Kidney epithelial cell (primary cell): ENCODE results near the gene UBE2E3. TPM values are rescaled to one million over a fixed set of nuclear protein-coding genes. Genes with fewer than 3 reads are reported as not detected.

Source experiments
- DNase-seq: peaks from one replicate; pipeline ENCODE4 v3.0.0-alpha.2; 2010; ENCODE audit warnings: low read depth
- H3K27me3 ChIP-seq: 2 replicates; pipeline ENCODE4 v1.6.0; 2011; ENCODE audit warnings: low read length; ENCODE audit not compliant: control insufficient read depth, insufficient read depth
- H3K36me3 ChIP-seq: 2 replicates; pipeline ENCODE4 v1.5.1; 2011; ENCODE audit warnings: low read length; ENCODE audit not compliant: control insufficient read depth, insufficient read depth
- H3K4me3 ChIP-seq: 2 replicates; pipeline ENCODE4 v1.5.1; 2011; ENCODE audit warnings: low read depth, mild to moderate bottlenecking, control low read depth, low read length
- total RNA-seq: library from RNA; depleted of rRNA; stranded (reverse); fragments of >200 nt; gene quantifications from 2 replicates; pipeline ENCODE4 v1.2.3, GENCODE V29; 2015
- TF ChIP-seq, protein P1 (sequence below): IDR thresholded peaks from 2 replicates; pipeline ENCODE4 v1.5.1; 2011; ENCODE audit warnings: mild to moderate bottlenecking, moderate library complexity, low read length, control low read depth, inconsistent platforms; ENCODE audit not compliant: insufficient read depth, poor library complexity, severe bottlenecking

The UBE2E3 gene
- total RNA-seq, 1 donor from 2014 or later, result 84.7 TPM

- H3K4me3 ChIP-seq, result no peak overlapping the region
- DNase-seq, result no peak
- H3K27me3 ChIP-seq, result no peaks in the 10 kb centered on the region
- H3K36me3 ChIP-seq, result no peaks in the 10 kb centered on the region
- TF ChIP-seq, protein P1, sequence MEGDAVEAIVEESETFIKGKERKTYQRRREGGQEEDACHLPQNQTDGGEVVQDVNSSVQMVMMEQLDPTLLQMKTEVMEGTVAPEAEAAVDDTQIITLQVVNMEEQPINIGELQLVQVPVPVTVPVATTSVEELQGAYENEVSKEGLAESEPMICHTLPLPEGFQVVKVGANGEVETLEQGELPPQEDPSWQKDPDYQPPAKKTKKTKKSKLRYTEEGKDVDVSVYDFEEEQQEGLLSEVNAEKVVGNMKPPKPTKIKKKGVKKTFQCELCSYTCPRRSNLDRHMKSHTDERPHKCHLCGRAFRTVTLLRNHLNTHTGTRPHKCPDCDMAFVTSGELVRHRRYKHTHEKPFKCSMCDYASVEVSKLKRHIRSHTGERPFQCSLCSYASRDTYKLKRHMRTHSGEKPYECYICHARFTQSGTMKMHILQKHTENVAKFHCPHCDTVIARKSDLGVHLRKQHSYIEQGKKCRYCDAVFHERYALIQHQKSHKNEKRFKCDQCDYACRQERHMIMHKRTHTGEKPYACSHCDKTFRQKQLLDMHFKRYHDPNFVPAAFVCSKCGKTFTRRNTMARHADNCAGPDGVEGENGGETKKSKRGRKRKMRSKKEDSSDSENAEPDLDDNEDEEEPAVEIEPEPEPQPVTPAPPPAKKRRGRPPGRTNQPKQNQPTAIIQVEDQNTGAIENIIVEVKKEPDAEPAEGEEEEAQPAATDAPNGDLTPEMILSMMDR, result no peak
Measured at GRCh38 chr2:181041661-181042060, 61.3 kb downstream of the UBE2E3 start.

DNA sequence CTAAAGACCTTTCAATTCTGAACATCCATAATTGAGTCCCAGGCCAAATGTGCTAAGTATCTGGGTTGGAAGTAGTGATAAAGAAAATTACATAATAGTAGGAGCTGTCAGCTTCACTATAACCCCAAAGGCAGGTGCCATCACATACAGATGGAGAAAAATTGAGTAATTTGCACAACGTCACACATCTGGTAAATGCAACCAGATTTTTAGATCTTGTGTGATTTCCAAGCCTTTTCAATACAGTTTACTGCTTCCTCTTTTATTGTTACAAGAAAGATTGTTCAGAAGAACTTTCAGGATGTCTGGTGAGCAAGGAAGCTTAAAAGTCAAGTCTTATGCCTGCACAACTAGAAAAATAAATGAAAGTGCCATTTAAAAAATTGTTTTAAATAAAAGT is 62.3 kb downstream of the UBE2E3 start:
- H3K27me3 ChIP-seq, result no peaks in the 10 kb centered on the region
- no peak overlapping the region for H3K4me3 ChIP-seq
- DNase-seq, result no peak
- TF ChIP-seq, protein P1, result no peak
- no peaks in the 10 kb centered on the region for H3K36me3 ChIP-seq

DNA sequence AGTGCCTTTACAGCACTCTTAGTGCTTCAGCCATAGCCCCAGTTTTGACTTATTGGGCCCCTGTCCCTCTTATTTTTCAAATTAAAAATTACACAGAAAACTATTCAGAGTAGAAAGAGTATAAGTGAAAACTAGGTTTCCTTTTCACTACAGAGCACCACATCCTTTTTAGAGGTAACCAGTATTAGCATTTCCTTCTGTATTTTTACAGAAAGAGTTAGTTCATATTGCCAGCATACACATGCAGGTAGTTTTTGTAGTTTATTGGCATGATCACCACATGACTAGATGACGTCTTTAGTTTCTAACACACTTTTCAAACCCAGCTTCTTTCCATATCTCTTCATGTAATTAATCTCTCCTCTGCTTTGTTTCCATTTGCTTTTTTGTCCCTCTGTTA is 66.4 kb downstream of the UBE2E3 start:
- no peaks in the 10 kb centered on the region for H3K36me3 ChIP-seq
- H3K4me3 ChIP-seq, result no peak overlapping the region
- DNase-seq, result no peak
- no peaks in the 10 kb centered on the region for H3K27me3 ChIP-seq
- TF ChIP-seq, protein P1, result no peak

GRCh38 chr2:181047829-181048228 is 67.4 kb downstream of the UBE2E3 start:
- no peaks in the 10 kb centered on the region for H3K27me3 ChIP-seq

GRCh38 chr2:181051861-181052522 is 71.6 kb downstream of the UBE2E3 start:
- Histone ChIP-seq H3K4me3 (no peak overlapping the region), H3K36me3 (no peaks in the 10 kb centered on the region), H3K27me3 (no peaks in the 10 kb centered on the region)
- TF ChIP-seq, protein P1, result no peak
- DNase-seq, result no peak

More at GRCh38 chr2:181047829-181048228, 67.4 kb downstream of the UBE2E3 start:
- TF ChIP-seq, protein P1, result no peak
- DNase-seq, result no peak
- Histone ChIP-seq H3K4me3 (no peak overlapping the region), H3K36me3 (no peaks in the 10 kb centered on the region)

DNA sequence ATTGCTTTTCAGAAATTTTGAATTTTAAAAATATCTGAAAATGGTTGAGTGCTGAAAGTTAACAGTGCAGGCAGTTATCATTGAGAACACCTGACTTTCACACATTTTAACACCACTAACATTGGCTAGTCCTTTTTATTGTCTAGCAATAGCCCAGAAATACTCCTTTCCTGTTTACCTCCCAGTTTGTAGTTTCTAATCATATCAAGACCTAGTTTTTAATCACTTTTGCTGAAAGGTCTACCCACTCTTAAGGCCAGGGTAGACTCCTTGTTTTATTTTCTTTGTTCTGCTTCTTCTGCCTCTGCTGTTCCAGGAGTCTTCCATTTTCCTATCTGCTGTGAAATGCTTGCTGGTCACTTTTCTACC is 72.1 kb downstream of the UBE2E3 start:
- no peak for DNase-seq
- Histone ChIP-seq H3K36me3 (no peaks in the 10 kb centered on the region), H3K4me3 (no peak overlapping the region), H3K27me3 (no peaks in the 10 kb centered on the region)
- TF ChIP-seq, protein P1, result no peak
